IMR-90 (cell line): ENCODE measurements around the gene DCAF15. TPM values are rescaled to one million over a fixed set of nuclear protein-coding genes. Genes with fewer than 3 reads are reported as not detected.

Experiments
- ATAC-seq: fragments of 200-7000 bp; cut with Tn5 transposase; 2 replicates; pipeline ENCODE4 v1.9.1; 2020; ENCODE audit warnings: low read depth, mild to moderate bottlenecking, moderate library complexity
- BruUV-seq: library from RNA; stranded (reverse); fragments of 400-500 nt; replicated peaks from 2 replicates; lab custom pipeline; 2021; lab: Mats Ljungman, UMichigan
- CTCF ChIA-PET: fragments of 300-600 bp; formaldehyde crosslinking; extraction: SDS; loops from one replicate; lab custom pipeline; 2021; ENCODE audit warnings: antibody characterized with exemption; lab: Yijun Ruan, JAX
- POLR2A ChIA-PET: fragments of 300-600 bp; sonication (Branson Sonifier 250); formaldehyde crosslinking; loops from one replicate; lab custom pipeline; 2022; ENCODE audit warnings: antibody characterized with exemption; ENCODE audit not compliant: unreplicated experiment; lab: Charles Lee
- DNase-seq: peaks from one replicate; pipeline ENCODE4 v3.0.0; 2013
- H2AFZ ChIP-seq: replicated peaks from 2 replicates; pipeline ENCODE3; 2013; ENCODE audit warnings: low read length, mild to moderate bottlenecking; ENCODE audit not compliant: poor library complexity
- H2AK5ac ChIP-seq: 2 replicates; pipeline ENCODE4 v1.6.1; 2013; ENCODE audit warnings: low read depth, low read length, inconsistent platforms
- H2AK9ac ChIP-seq: replicated peaks from 2 replicates; pipeline ENCODE3; 2013; ENCODE audit warnings: mild to moderate bottlenecking, low read depth, low read length, moderate library complexity; ENCODE audit not compliant: poor library complexity
- H2BK120ac ChIP-seq: 2 replicates; pipeline ENCODE4 v1.6.1; 2013; ENCODE audit warnings: low read depth, low read length, inconsistent platforms
- H2BK15ac ChIP-seq: 3 replicates; pipeline ENCODE4 v1.6.1; 2013; ENCODE audit warnings: low read depth, low read length, inconsistent platforms
- H2BK20ac ChIP-seq: 2 replicates; pipeline ENCODE4 v1.6.1; 2013; ENCODE audit warnings: low read depth, mild to moderate bottlenecking, inconsistent platforms, low read length, moderate library complexity
- H2BK5ac ChIP-seq: 2 replicates; pipeline ENCODE4 v1.6.1; 2013; ENCODE audit warnings: mild to moderate bottlenecking, low read depth, low read length, inconsistent platforms; ENCODE audit not compliant: poor library complexity, severe bottlenecking
- H3K14ac ChIP-seq: replicated peaks from 2 replicates; pipeline ENCODE4 v1.6.1; 2013; ENCODE audit warnings: low read depth, low read length, inconsistent platforms
- H3K18ac ChIP-seq: 2 replicates; pipeline ENCODE4 v1.6.1; 2013; ENCODE audit warnings: low read depth, low read length, control low read depth
- H3K23ac ChIP-seq: 2 replicates; pipeline ENCODE4 v1.6.1; 2013; ENCODE audit warnings: low read depth, low read length, inconsistent platforms
- H3K27ac ChIP-seq: 2 replicates; pipeline ENCODE4 v1.5.1; 2013; ENCODE audit warnings: mild to moderate bottlenecking, control low read depth, low read length; ENCODE audit not compliant: insufficient read depth
- H3K27me3 ChIP-seq: 2 replicates; pipeline ENCODE4 v1.6.1; 2013; ENCODE audit warnings: low read length; ENCODE audit not compliant: control insufficient read depth, insufficient read depth
- H3K36me3 ChIP-seq: 2 replicates; pipeline ENCODE4 v1.6.1; 2013; ENCODE audit warnings: low read length, mixed read lengths; ENCODE audit not compliant: control insufficient read depth, insufficient read depth
- H3K4ac ChIP-seq: 2 replicates; pipeline ENCODE4 v1.6.1; 2013; ENCODE audit warnings: low read depth, low read length, inconsistent platforms
- H3K4me1 ChIP-seq: 2 replicates; pipeline ENCODE4 v1.6.1; 2013; ENCODE audit warnings: low read length, mixed read lengths; ENCODE audit not compliant: control insufficient read depth, insufficient read depth
- H3K4me2 ChIP-seq: 2 replicates; pipeline ENCODE4 v1.6.1; 2013; ENCODE audit warnings: low read depth, mild to moderate bottlenecking, control low read depth, low read length, moderate library complexity
- H3K4me3 ChIP-seq: 2 replicates; pipeline ENCODE4 v1.5.1; 2013; ENCODE audit warnings: low read depth, mild to moderate bottlenecking, control low read depth, low read length, moderate library complexity; ENCODE audit not compliant: insufficient read depth
- H3K56ac ChIP-seq: 2 replicates; pipeline ENCODE4 v1.6.1; 2013; ENCODE audit warnings: low read length, inconsistent platforms; ENCODE audit not compliant: insufficient read depth; ENCODE audit errors: extremely low read depth
- H3K79me1 ChIP-seq, 2 experiments: 2 replicates each; pipeline ENCODE4 v1.6.1; 2013; ENCODE audit warnings: low read length in 2 of 2, inconsistent platforms in 1 of 2, low read depth in 1 of 2
- H3K9ac ChIP-seq: 2 replicates; pipeline ENCODE4 v1.6.1; 2013; ENCODE audit warnings: low read depth, low read length, control low read depth
- H3K9me1 ChIP-seq: 2 replicates; pipeline ENCODE4 v1.6.1; 2013; ENCODE audit warnings: low read length, inconsistent platforms; ENCODE audit not compliant: insufficient read depth
- H3K9me3 ChIP-seq: 2 replicates; pipeline ENCODE4 v1.6.1; 2013; ENCODE audit warnings: low read length; ENCODE audit not compliant: control insufficient read depth, insufficient read depth
- H4K20me1 ChIP-seq: 2 replicates; pipeline ENCODE4 v1.6.1; 2013; ENCODE audit warnings: low read length, inconsistent platforms; ENCODE audit not compliant: insufficient read depth
- H4K5ac ChIP-seq: 2 replicates; pipeline ENCODE4 v1.6.1; 2013; ENCODE audit warnings: mild to moderate bottlenecking, low read depth, low read length, control low read depth
- H4K8ac ChIP-seq, 2 experiments: 2 replicates each; pipeline ENCODE4 v1.6.1; 2013; ENCODE audit warnings: low read depth in 2 of 2, low read length in 2 of 2, control low read depth in 1 of 2, inconsistent platforms in 1 of 2
- H4K91ac ChIP-seq: 2 replicates; pipeline ENCODE4 v1.6.1; 2013; ENCODE audit warnings: low read depth, low read length, inconsistent platforms; ENCODE audit not compliant: insufficient read depth
- CTCF ChIP-seq: conservative IDR thresholded peaks from 2 replicates; pipeline ENCODE4 v1.5.1; 2012; ENCODE audit warnings: mild to moderate bottlenecking, low read depth, low read length, improper control_type of control experiment
- MAFK ChIP-seq: IDR thresholded peaks from 2 replicates; pipeline ENCODE4 v1.6.1; 2012; ENCODE audit warnings: low read depth, low read length, improper control_type of control experiment
- NFE2L2 ChIP-seq: fragments of 150-350 bp; IDR thresholded peaks from 2 replicates; pipeline ENCODE4 v1.6.1; 2016; ENCODE audit warnings: low read depth, mild to moderate bottlenecking, low read length
- SMC3 ChIP-seq: fragments of 150-350 bp; IDR thresholded peaks from 2 replicates; pipeline ENCODE4 v1.6.1; 2016; ENCODE audit warnings: low read depth, mild to moderate bottlenecking, antibody characterized with exemption, low read length, moderate library complexity
- WGBS, 2 experiments: methylation state at CpG; one replicate each; pipeline versions ENCODE4 v1.1.5 to v1.1.7; 2013; ENCODE audit warnings: missing lambda C conversion rate in 2 of 2; ENCODE audit not compliant: insufficient read length in 1 of 2; ENCODE audit errors: extremely low coverage in 2 of 2; 5-methylcytosine and 5-hydroxymethylcytosine counted together
- dilution Hi-C: fragments of 300-500 bp; cut with HindIII; formaldehyde crosslinking; loops from one replicate; pipeline ENCODE4 v1.14.3; 2018; ENCODE audit warnings: low sequenced_read_pairs; ENCODE audit not compliant: unreplicated experiment
- in situ Hi-C: fragments of 300-500 bp; cut with MboI; formaldehyde crosslinking; loops from 3 replicates; pipeline ENCODE4 v1.14.3; 2019; ENCODE audit warnings: low sequenced_read_pairs, inconsistent platforms, mixed read lengths
- intact Hi-C: fragments of 100-400 bp; cut with micrococcal nuclease; formaldehyde crosslinking; loops from 2 replicates; pipeline ENCODE4 v1.10.0; 2022
- polyA plus RNA-seq, 3 experiments: library from polyadenylated mRNA; depleted of rRNA; stranded (reverse); fragments of >200 nt; gene quantifications; 2 replicates each; pipeline ENCODE4 v1.2.3, GENCODE V29; 2012; ENCODE audit warnings: low replicate concordance in 1 of 3
- total RNA-seq: library from RNA; depleted of rRNA; stranded (reverse); fragments of >200 nt; gene quantifications from 2 replicates; pipeline ENCODE4 v1.2.3, GENCODE V29; 2012

The DCAF15 gene
- total and polyA plus RNA-seq, 2 of the 4 experiments (the other 2 are of a cell fraction): 6.8 to 31.0 TPM

- TF ChIP-seq SMC3: no peak
- TF ChIP-seq MAFK: no peak
Observed at GRCh38 chr19:13995878-13996765, 43.8 kb downstream of the DCAF15 start (continued).

GRCh38 chr19:13996928-13997630 is 44.8 kb downstream of the DCAF15 start:
- Histone ChIP-seq H3K4me1 (no peaks in the 10 kb centered on the region), H2AK5ac (no peak overlapping the region), H4K20me1 (peaks cover 5% of the 10 kb centered on the region; the same call in 1 of the 2 replicates), H3K9me3 (peaks cover 10% of the 10 kb centered on the region), H3K18ac (no peak overlapping the region), H2BK5ac (no peak overlapping the region), H2BK20ac (no peak overlapping the region), H3K36me3 (peaks cover 13% of the 10 kb centered on the region), H2BK120ac (no peak overlapping the region), H4K8ac (no peak overlapping the region), H3K9ac (no peak overlapping the region), H3K79me1 (peaks cover 19 to 51% of the 10 kb centered on the region in 2 experiments), H3K56ac (no peak overlapping the region), H2AK9ac (no peak overlapping the region), H4K5ac (no peak overlapping the region), H3K27me3 (no peaks in the 10 kb centered on the region), H2AFZ (no peak overlapping the region), H3K27ac (no peak overlapping the region), H3K4me2 (no peak overlapping the region), H3K14ac (no peak overlapping the region), H2BK15ac (no peak overlapping the region), H3K4me3 (no peak overlapping the region), H3K9me1 (peaks cover 5% of the 10 kb centered on the region; the same call in 1 of the 2 replicates), H4K91ac (no peak overlapping the region), H3K4ac (no peak overlapping the region), H3K23ac (no peak overlapping the region)
- 91% methylated on average over 17 of the region's 22 CpGs; no CpG with 5 or more reads in 1 of the 2 experiments for WGBS, 2 experiments
- in situ Hi-C loops (no loop called here), intact Hi-C loops (no loop called here), dilution Hi-C loops (no loop called here)
- DNase-seq: no peak
- ChIA-PET POLR2A (no interaction called here), CTCF (no interaction called here)
- TF ChIP-seq CTCF (no peak), NFE2L2 (no peak)
- no TSS peak for BruUV-seq
- no peak for ATAC-seq
